Activated CD4-positive, alpha-beta T cell treated with anti-CD3 and anti-CD28 coated beads, Interleukin-10, Interleukin-2, amounts not matched to agents 100 ng/mL and 50 ng/mL, durations not matched to agents 16 hours and 8 hours (primary cell): Measurements from ENCODE around the gene HPS5.
A peak's percentile ranks its signal among the peaks of the same experiment; 100 is the strongest.
"Not testable (repeated sequence)": the region's sequence is repeated elsewhere in the genome, so short reads cannot be mapped to it uniquely, and the experiment has no call there.

ENCODE experiments used
- DNase-seq: peaks from one replicate; pipeline ENCODE4 v3.0.0-alpha.2; 2020

Gene HPS5

GRCh38 chr11:18321969-18322711 is at the start of gene HPS5, which contains the start of gene GTF2H1:
Gene HPS5 (minus strand): TSS chr11:18322140. CDS start chr11:18317858, 4,282 bp downstream.
Gene GTF2H1 (plus strand): TSS chr11:18322567. CDS start chr11:18333075, 10,508 bp downstream.
- DNase-seq, result peak; percentile 98

- no peak for DNase-seq
These were observed 49.3 kb upstream of the HPS5 start for GRCh38 chr11:18371279-18371678.

GRCh38 chr11:18369398-18369797 is 47.5 kb upstream of the HPS5 start:
- no peak for DNase-seq

- no peak for DNase-seq
These were observed 46.3 kb upstream of the HPS5 start for GRCh38 chr11:18368221-18368620.

- DNase-seq, result no peak
These were observed 45.5 kb upstream of the HPS5 start for GRCh38 chr11:18367431-18367830.

GRCh38 chr11:18366286-18366685 is 44.3 kb upstream of the HPS5 start:
- no peak for DNase-seq

- DNase-seq, result no peak
These were observed 43.8 kb upstream of the HPS5 start for GRCh38 chr11:18365741-18366140.

GRCh38 chr11:18364495-18365073 is 42.6 kb upstream of the HPS5 start:
- no peak for DNase-seq

GRCh38 chr11:18361154-18361553 is 39.2 kb upstream of the HPS5 start:
- DNase-seq, result no peak

GRCh38 chr11:18358646-18359045 is 36.7 kb upstream of the HPS5 start:
- DNase-seq, result no peak

GRCh38 chr11:18352581-18352980 is 30.6 kb upstream of the HPS5 start:
- DNase-seq, result no peak

- no peak for DNase-seq
These were observed 25.7 kb upstream of the HPS5 start for GRCh38 chr11:18347471-18348125.

GRCh38 chr11:18332891-18333290 is 11.0 kb upstream of the HPS5 start:
- no peak for DNase-seq

GRCh38 chr11:18332302-18332701 is 10.4 kb upstream of the HPS5 start:
- no peak for DNase-seq

- peak; percentile 32 for DNase-seq
These were observed 9.0 kb upstream of the HPS5 start for GRCh38 chr11:18330921-18331320.

- peak; percentile 49 for DNase-seq
These were observed 7.4 kb upstream of the HPS5 start for GRCh38 chr11:18329196-18329870.

GRCh38 chr11:18324381-18324780 is 2.4 kb upstream of the HPS5 start:
- DNase-seq, result no peak

GRCh38 chr11:18323881-18324280 is 1.9 kb upstream of the HPS5 start:
- DNase-seq, result not testable (repeated sequence)

GRCh38 chr11:18322818-18323570 is 1.1 kb upstream of the HPS5 start:
- no peak for DNase-seq

GRCh38 chr11:18321578-18321968 is 367 bp downstream of the HPS5 start:
- no peak for DNase-seq

GRCh38 chr11:18320617-18321016 is 1.3 kb downstream of the HPS5 start:
- DNase-seq, result no peak

GRCh38 chr11:18319914-18320313 is 2.0 kb downstream of the HPS5 start:
- no peak for DNase-seq

GRCh38 chr11:18317551-18317950 is 4.4 kb downstream of the HPS5 start:
- no peak for DNase-seq
